H1 (cell line): Measurements from ENCODE around the gene MIEN1.

ENCODE experiments used
- POLR2A ChIP-seq, 2 experiments: IDR thresholded peaks; 1 replicate in 1 of 2; 2 replicates in 1 of 2; pipeline ENCODE4 v1.6.1; 2011; ENCODE audit warnings: low read depth in 2 of 2, low read length in 2 of 2, mild to moderate bottlenecking in 2 of 2; ENCODE audit errors: control extremely low read depth in 1 of 2
- TF ChIP-seq, protein P1 (sequence below), 3 experiments: IDR thresholded peaks; 1 replicate in 2 of 3; 2 replicates in 1 of 3; pipeline versions ENCODE4 v1.5.1 to v1.6.1; 2011; ENCODE audit warnings: low read length in 3 of 3, mild to moderate bottlenecking in 3 of 3, inconsistent platforms in 2 of 3, low read depth in 1 of 3, moderate library complexity in 1 of 3; ENCODE audit not compliant: insufficient read depth in 1 of 3; ENCODE audit errors: control extremely low read depth in 1 of 3

DNA sequence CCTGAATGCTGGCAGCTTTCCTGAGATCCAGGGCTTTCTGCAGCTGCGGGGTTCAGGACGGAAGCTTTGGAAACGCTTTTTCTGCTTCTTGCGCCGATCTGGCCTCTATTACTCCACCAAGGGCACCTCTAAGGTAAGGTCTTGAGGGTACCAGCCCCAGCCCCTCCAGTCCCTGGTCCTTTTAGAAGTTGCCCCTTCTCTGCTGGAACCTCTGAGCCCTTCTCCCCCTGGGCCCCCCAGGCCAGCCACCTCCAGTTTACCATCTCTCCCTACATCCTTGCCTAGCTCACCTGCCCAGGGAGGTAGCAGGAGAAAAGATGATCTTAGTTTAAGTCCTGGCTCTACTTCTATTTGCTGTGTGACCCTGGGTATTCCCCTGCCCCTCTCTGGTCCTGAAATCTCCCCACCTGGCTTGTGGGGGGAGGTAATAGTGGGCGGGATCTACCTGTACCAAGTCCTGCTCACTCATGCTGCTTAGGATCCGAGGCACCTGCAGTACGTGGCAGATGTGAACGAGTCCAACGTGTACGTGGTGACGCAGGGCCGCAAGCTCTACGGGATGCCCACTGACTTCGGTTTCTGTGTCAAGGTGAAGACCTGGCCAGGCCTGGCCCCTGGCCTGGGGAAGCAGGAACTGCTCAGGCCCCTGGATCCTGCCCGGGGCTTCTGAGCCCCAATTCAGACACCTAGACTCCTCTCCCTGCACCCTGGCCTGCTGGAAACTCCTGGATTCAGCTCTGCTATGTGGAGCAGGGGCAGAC, 13.9 kb upstream of the MIEN1 start:
- TF ChIP-seq POLR2A (IDR thresholded peaks at IDR 0.05; ENCODE audit: control extremely low read depth in 1 of 2, low read depth in 2 of 2, low read length in 2 of 2) = no peak
- TF ChIP-seq, protein P1, sequence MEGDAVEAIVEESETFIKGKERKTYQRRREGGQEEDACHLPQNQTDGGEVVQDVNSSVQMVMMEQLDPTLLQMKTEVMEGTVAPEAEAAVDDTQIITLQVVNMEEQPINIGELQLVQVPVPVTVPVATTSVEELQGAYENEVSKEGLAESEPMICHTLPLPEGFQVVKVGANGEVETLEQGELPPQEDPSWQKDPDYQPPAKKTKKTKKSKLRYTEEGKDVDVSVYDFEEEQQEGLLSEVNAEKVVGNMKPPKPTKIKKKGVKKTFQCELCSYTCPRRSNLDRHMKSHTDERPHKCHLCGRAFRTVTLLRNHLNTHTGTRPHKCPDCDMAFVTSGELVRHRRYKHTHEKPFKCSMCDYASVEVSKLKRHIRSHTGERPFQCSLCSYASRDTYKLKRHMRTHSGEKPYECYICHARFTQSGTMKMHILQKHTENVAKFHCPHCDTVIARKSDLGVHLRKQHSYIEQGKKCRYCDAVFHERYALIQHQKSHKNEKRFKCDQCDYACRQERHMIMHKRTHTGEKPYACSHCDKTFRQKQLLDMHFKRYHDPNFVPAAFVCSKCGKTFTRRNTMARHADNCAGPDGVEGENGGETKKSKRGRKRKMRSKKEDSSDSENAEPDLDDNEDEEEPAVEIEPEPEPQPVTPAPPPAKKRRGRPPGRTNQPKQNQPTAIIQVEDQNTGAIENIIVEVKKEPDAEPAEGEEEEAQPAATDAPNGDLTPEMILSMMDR (IDR thresholded peaks at IDR 0.05; ENCODE audit: control extremely low read depth in 1 of 3, insufficient read depth in 1 of 3, low read depth in 1 of 3, low read length in 3 of 3) = no peak
